Endometrial microvascular endothelial cells (primary cell): ENCODE results near the gene UBFD1. TPM values are rescaled to one million over a fixed set of nuclear protein-coding genes. Genes with fewer than 3 reads are reported as not detected.
"Not testable (repeated sequence)": the region's sequence is repeated elsewhere in the genome, so short reads cannot be mapped to it uniquely, and the experiment has no call there.

Source experiments
- in situ Hi-C: cut with HindIII; loops from 2 replicates; pipeline ENCODE4 v1.10.0; 2017; ENCODE audit warnings: low sequenced_read_pairs, low pct_unique_long_range_greater_than_20kb; ENCODE audit errors: inconsistent ontology term
- total RNA-seq: library from RNA; depleted of rRNA; stranded (reverse); fragments of >200 nt; gene quantifications from one replicate; pipeline ENCODE4 v1.2.3, GENCODE V29; 2015; ENCODE audit errors: inconsistent ontology term

Gene UBFD1
- total RNA-seq, 1 donor from 2014 or later = 64.3 TPM

GRCh38 chr16:23590181-23590580, 32.7 kb downstream of the UBFD1 start:
- in situ Hi-C loops = no loop called here

GRCh38 chr16:23594186-23594585, 36.7 kb downstream of the UBFD1 start:
- in situ Hi-C loops = no loop called here

- in situ Hi-C loops = no loop called here
Observed at GRCh38 chr16:23595246-23595950, 37.9 kb downstream of the UBFD1 start.

GRCh38 chr16:23595951-23596720, 38.6 kb downstream of the UBFD1 start, which contains the start of gene NDUFAB1:
Gene NDUFAB1 (minus strand): TSS chr16:23596316. CDS start chr16:23596290, 26 bp downstream.
- in situ Hi-C loops = no loop called here

- in situ Hi-C loops = no loop called here
Observed at GRCh38 chr16:23597003-23597756, 39.7 kb downstream of the UBFD1 start.

- in situ Hi-C loops = no loop called here
Observed at GRCh38 chr16:23607726-23608125, 50.2 kb downstream of the UBFD1 start.

GRCh38 chr16:23608194-23608593, 50.7 kb downstream of the UBFD1 start:
- in situ Hi-C loops = no loop called here

GRCh38 chr16:23609929-23610328, 52.4 kb downstream of the UBFD1 start:
- in situ Hi-C loops = no loop called here

GRCh38 chr16:23610905-23611304, 53.4 kb downstream of the UBFD1 start:
- in situ Hi-C loops = not testable (repeated sequence)

GRCh38 chr16:23611936-23612335, 54.4 kb downstream of the UBFD1 start:
- in situ Hi-C loops = no loop called here

- in situ Hi-C loops = no loop called here
Observed at GRCh38 chr16:23615805-23616204, 58.3 kb downstream of the UBFD1 start.

Other genes starting within 250 kb of the UBFD1 start
- gene COG7, start 104.5 kb upstream of the UBFD1 start, total RNA-seq = 22.8 TPM
- 17.7 TPM for gene GGA2, start 47.2 kb upstream of the UBFD1 start, total RNA-seq
- gene EARS2, start 377 bp upstream of the UBFD1 start, total RNA-seq = 16.9 TPM
- gene NDUFAB1, start 38.6 kb downstream of the UBFD1 start, total RNA-seq = 148 TPM
- gene PALB2, start 83.6 kb downstream of the UBFD1 start, total RNA-seq = 11.3 TPM
- 75.9 TPM for gene DCTN5, start 83.7 kb downstream of the UBFD1 start, total RNA-seq
- gene PLK1, start 121.2 kb downstream of the UBFD1 start, total RNA-seq = 120 TPM
- not detected for gene ERN2, start 155.5 kb downstream of the UBFD1 start, total RNA-seq
- gene CHP2, start 197.3 kb downstream of the UBFD1 start, total RNA-seq = not detected